ENCODE measurements around the gene FSD2. TPM values are rescaled to one million over a fixed set of nuclear protein-coding genes. Genes with fewer than 3 reads are reported as not detected.

The FSD2 gene
- total and polyA plus RNA-seq, 9 of the 15 experiments (the other 6 are each of a cell fraction or from before 2014, with no cell fraction given), result 0.01 to 0.06 TPM; not detected in 7

DNA sequence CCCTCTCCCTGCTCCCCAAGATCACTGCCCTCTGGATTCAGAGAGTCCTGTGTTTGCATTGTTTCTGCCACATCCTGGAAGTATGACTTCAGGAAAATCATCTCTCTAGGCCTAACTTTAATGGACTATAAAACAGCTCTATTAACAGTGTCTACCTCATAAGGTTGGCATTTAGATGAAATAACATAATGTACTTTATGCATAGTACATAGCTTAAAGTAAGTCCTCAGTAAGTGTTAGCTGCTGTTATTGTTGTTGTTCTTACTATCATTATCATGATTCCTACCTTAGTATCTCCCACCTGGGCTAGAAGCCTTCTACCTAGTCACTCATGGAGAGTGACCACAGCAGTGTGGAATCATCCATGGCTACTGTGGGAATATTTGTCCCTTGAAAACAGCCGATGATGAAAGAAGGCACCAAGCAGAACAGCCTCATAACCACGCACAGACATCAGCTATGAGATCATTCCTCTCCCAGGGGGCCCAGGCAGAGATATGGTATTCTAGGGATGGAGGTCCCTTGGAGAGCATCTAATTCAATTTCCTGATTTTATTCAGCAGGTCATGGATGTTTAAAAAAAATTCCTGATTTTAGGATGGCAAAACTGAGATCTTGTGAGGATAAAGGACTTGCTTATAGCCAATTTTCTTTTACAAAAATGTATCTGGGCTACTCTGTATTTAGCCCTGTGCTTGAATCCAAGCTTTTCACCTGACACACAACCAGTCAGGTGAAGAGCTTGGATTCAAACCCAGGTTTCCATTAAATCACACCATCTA, 1.9 kb downstream of the FSD2 start:
- no peak overlapping the region for H2AFZ ChIP-seq (ENCODE audit: low read depth, low read length)
- no peak for ATAC-seq
- in situ Hi-C loops (cut with MboI) (no loop called here), intact Hi-C loops (cut with micrococcal nuclease) (loop anchor here (10.0 kb wide), 1 partner anchor 159 kb away; the partner anchor contains the start of gene CPEB1)
- H4K20me1 ChIP-seq (replicated peaks; ENCODE audit: control insufficient read depth, insufficient read depth, low read length), result no peaks in the 10 kb centered on the region
- BruUV-seq (replicated peaks), result no TSS peak
- H3K79me2 ChIP-seq (ENCODE audit: control insufficient read depth, insufficient read depth, low read length), result no peaks in the 10 kb centered on the region
- no peak overlapping the region for H3K4me2 ChIP-seq (ENCODE audit: insufficient read depth, low read length)
- peaks cover 4% of the 10 kb centered on the region for H3K9me1 ChIP-seq (ENCODE audit: control insufficient read depth, insufficient read depth, low read length)
- CTCF ChIA-PET (ENCODE audit: low intra/inter-chr PET ratio), result no interaction called here
- no peak overlapping the region for H3K9ac ChIP-seq (ENCODE audit: insufficient read depth in 1 of 2, low read depth in 2 of 2, low read length in 2 of 2)
- H3K36me3 ChIP-seq (ENCODE audit: control insufficient read depth, insufficient read depth, low read length), result no peaks in the 10 kb centered on the region
- no peak for DNase-seq (ENCODE audit: extremely low read depth in 1 of 4, low spot score in 3 of 4)
- WGBS (ENCODE audit: insufficient coverage, low coverage, missing lambda C conversion rate), result 75% methylated on average over 2 of the region's 2 CpGs
- no peaks in the 10 kb centered on the region for H3K27me3 ChIP-seq (ENCODE audit: control insufficient read depth in 2 of 2, insufficient read depth in 2 of 2, low read length in 2 of 2)
- no peak overlapping the region for H3K4me3 ChIP-seq
- peaks cover 27 to 38% of the 10 kb centered on the region in 2 experiments for H3K4me1 ChIP-seq (replicated peaks in 1 of 2; ENCODE audit: control insufficient read depth in 2 of 2, insufficient read depth in 2 of 2, low read length in 2 of 2)
- no peak for TF ChIP-seq RFX5 (IDR thresholded peaks at IDR 0.05; ENCODE audit: low read depth, low read length)
- TF ChIP-seq ATF3 (IDR thresholded peaks at IDR 0.05), result peak; percentile 60; the same call in 1 of the 2 replicates
- no peak for TF ChIP-seq ATF3 (CRISPR knock-in tag; conservative IDR thresholded peaks at IDR 0.05)
- TF ChIP-seq SOX6 (IDR thresholded peaks at IDR 0.05), result no peak
- TF ChIP-seq ZNF253 (CRISPR knock-in tag; conservative IDR thresholded peaks at IDR 0.05), result no peak
- no peak; the same call in 1 of the 2 replicates for TF ChIP-seq CEBPG (CRISPR knock-in tag; IDR thresholded peaks at IDR 0.05)
- 0 out of 4 replicates have a peak, but pooled peaks of 1 of the 2 experiments have one; percentile 20 for TF ChIP-seq CEBPG (tag; conservative IDR thresholded peaks at IDR 0.05 in 1 of 2, IDR thresholded peaks at IDR 0.05 in 1 of 2)
- FAIRE-seq, result no peak
- no peak overlapping the region for H3K27ac ChIP-seq (ENCODE audit: extremely low read depth, low read depth, low read length)
- POLR2A ChIA-PET, result interaction anchor here (0.6 to 2.2 kb wide), 7 partner anchors 33 to 264 kb away, joined by 3 to 6 read pairs (median 5); partner anchors contain the start of genes RAMAC and RPS17
- no peaks in the 10 kb centered on the region for H3K9me3 ChIP-seq (replicated peaks; ENCODE audit: control insufficient read depth, insufficient read depth, low read depth, low read length)
